HG02970 (cell line): ENCODE results near the gene ERCC2.
"Not testable (repeated sequence)": the region's sequence is repeated elsewhere in the genome, so short reads cannot be mapped to it uniquely, and the experiment has no call there.

Source experiments
- ATAC-seq: cut with Tn5 transposase; IDR thresholded peaks from one replicate; pipeline ENCODE4 v1.9.1; 2021; ENCODE audit warnings: mild to moderate bottlenecking, moderate library complexity, moderate number of reproducible peaks; ENCODE audit not compliant: unreplicated experiment, low FRiP score

Gene ERCC2

GRCh38 chr19:45370410-45371204 is at the start of gene ERCC2:
ERCC2 (minus strand) TSS chr19:45370573; CDS start chr19:45370540, 33 bp downstream.
- peak; percentile 87 for ATAC-seq

- ATAC-seq, result no peak
Measured at GRCh38 chr19:45419895-45420294, 49.5 kb upstream of the ERCC2 start.

- ATAC-seq, result no peak
Measured at GRCh38 chr19:45419396-45419795, 49.0 kb upstream of the ERCC2 start.

GRCh38 chr19:45418802-45419201 is 48.4 kb upstream of the ERCC2 start:
- no peak for ATAC-seq

GRCh38 chr19:45417151-45417550 is 46.8 kb upstream of the ERCC2 start:
- ATAC-seq, result no peak

- ATAC-seq, result no peak
Measured at GRCh38 chr19:45414468-45414867, 44.1 kb upstream of the ERCC2 start.

GRCh38 chr19:45413497-45413896 is 43.1 kb upstream of the ERCC2 start:
- ATAC-seq, result no peak

- ATAC-seq, result not testable (repeated sequence)
Measured at GRCh38 chr19:45410330-45410729, 40.0 kb upstream of the ERCC2 start.

- ATAC-seq, result no peak
Measured at GRCh38 chr19:45409557-45409920, 39.2 kb upstream of the ERCC2 start.

- no peak for ATAC-seq
Measured at GRCh38 chr19:45408830-45409556, 38.6 kb upstream of the ERCC2 start.

GRCh38 chr19:45408121-45408520 is 37.7 kb upstream of the ERCC2 start:
- ATAC-seq, result no peak

- ATAC-seq, result not testable (repeated sequence)
Measured at GRCh38 chr19:45407585-45407984, 37.2 kb upstream of the ERCC2 start.

GRCh38 chr19:45407091-45407375 is 36.7 kb upstream of the ERCC2 start:
- ATAC-seq, result no peak

GRCh38 chr19:45406226-45407090 is 36.1 kb upstream of the ERCC2 start, which contains the start of gene POLR1G:
POLR1G (plus strand) TSS chr19:45406644; CDS start chr19:45406697, 53 bp downstream.
- ATAC-seq, result peak; percentile 64

GRCh38 chr19:45405435-45406225 is 35.3 kb upstream of the ERCC2 start:
- peak; percentile 42 for ATAC-seq

GRCh38 chr19:45404557-45405434 is 34.4 kb upstream of the ERCC2 start, which contains the start of gene PPP1R13L:
PPP1R13L (minus strand) TSS chr19:45405069; CDS start chr19:45398318, 6,751 bp downstream.
- no peak for ATAC-seq

- ATAC-seq, result no peak
Measured at GRCh38 chr19:45403781-45404556, 33.6 kb upstream of the ERCC2 start.

GRCh38 chr19:45403272-45403671 is 32.9 kb upstream of the ERCC2 start:
- ATAC-seq, result no peak
